NCI-H82 treated with DMSO at 0.1 percent for 48 hours (cell line): ENCODE results near the gene ROBO1.
"Not testable (repeated sequence)": the region's sequence is repeated elsewhere in the genome, so short reads cannot be mapped to it uniquely, and the experiment has no call there.

Experiments used
- DNase-seq: peaks from one replicate; lab custom pipeline; 2025; ENCODE audit not compliant: unreplicated experiment; lab: John Stamatoyannopoulos, UW

The ROBO1 gene

DNA sequence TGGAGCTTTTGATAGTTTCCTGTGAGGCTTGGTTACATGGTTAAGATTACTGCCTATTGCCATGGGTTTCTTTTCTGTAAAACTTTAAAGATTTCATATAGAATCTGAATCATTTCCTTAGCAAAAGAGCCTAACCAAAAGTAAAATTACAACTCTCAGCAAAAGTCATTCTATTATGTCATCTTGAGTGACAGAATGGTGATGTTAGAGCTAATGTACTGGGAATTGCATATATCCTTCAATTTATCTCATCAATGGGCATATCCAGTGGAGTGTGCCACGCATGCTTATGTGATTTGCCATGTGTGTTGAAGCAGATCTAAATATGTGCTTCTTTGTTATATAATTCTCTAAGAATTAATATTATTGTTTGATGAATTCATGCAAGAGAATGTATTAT lies 212.1 kb downstream of the ROBO1 start:
- DNase-seq, result no peak

DNA sequence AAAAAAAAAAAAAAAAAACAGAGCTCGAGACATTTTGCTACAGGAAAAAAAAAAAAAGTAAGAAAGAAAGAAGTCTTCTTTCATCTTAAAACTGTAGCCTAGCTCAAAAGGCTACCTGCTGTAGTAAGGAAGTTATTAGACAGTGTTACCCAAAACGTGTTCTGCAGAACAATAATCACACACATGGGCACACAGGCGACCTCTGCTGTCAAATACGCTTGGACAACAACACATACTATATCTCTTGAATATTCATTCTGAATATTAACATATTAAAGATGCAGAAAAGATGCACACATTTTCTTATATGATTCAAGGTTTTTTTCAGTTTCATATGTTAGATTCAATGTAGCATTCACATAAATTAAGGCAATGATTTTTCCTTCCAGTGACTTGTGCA lies 215.8 kb downstream of the ROBO1 start:
- DNase-seq, result no peak

DNA sequence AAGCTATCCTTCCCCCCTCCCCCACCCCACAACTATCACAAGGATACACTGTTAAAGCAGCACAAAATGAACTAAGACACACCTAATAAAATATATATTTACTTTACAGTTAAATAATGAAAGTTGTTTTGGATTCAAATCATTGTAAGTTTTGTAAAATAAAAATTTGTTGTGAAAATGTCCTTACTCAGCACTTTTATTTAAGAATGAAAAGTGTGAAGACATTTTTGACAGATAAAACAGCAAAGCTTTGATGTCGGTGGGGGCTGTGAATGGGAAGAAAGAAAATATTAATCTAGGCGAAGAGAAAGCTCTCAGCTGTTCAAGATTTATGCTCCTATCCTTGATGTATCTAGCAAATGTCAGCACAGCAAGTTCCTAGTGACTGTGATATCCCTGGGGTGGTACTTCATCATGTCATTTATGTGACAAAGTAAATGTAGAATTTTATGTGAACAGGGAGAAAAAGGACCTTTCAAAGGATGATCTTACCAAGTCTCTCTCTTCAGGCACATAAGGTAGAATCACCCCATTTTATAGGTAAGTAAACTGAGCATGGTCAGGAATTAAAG lies 216.4 kb downstream of the ROBO1 start:
- DNase-seq, result no peak

- no peak for DNase-seq
Observed at GRCh38 chr3:79543218-79543982, 224.4 kb downstream of the ROBO1 start.

- no peak for DNase-seq
Observed at GRCh38 chr3:79534727-79535126, 233.1 kb downstream of the ROBO1 start.

DNA sequence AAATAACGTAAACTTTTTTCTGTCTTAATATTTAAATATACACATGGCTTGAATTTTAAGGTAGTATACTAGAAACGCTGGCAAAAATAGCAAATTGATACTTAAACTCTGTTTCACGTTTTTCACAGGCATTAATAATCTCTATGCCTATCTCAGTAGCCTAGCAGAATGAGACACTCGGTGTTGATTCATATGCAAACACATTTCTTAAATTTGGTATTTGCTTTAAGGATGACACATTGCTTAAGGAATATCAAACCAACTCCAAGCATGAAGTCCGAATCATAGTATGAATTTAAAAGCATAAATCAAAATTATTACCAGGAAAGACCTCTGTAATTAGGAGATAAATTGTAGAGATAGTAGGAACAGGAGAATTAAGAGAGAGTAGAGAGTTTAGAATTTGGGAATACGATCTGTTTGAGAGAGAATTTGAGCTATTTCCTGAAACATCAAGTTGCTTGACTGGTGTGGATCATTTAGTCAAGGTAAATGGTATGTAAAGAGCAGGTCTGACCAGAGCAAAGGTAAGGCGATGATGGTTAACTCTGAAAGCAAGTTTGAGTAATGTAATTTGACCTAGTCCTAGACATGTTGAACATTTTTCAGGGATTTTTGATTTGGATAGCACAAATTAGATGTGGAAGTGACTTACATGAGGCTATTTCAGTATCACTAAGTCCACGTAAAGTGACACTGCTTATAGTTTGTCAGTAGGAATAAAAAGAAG lies 236.1 kb downstream of the ROBO1 start:
- no peak for DNase-seq

- DNase-seq, result peak; percentile 15
Observed at GRCh38 chr3:79521221-79521848, 246.5 kb downstream of the ROBO1 start.

DNA sequence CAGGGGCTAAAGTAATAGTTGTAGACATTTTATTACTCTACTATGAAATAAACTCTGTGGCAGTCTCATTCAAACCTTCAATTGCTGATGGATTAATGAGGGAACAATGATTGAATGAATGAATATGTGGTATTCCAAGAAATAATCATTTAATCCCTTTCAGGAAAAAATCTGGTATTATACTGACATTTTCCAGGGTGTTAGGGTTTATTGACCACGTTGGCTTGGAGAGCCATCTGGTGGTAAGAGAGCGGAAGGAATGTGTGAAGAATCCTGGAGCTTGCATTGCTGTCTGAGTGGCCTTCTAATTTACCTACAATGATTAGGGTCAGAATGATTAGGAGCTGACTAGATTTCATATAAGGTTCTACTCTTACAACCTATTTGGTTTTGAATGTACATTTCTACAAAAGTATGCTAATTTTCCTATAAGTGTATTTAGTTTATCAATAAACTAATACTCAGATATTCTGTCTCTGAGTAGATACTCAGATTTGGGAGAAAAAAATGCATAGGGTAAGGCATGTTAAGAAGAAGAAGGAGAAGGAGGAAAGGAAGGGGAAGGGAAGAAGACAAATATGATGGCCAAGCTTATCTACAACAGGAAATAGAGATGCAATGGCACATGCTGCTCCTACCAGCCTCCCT lies 249.9 kb downstream of the ROBO1 start:
- DNase-seq, result peak; percentile 22

DNA sequence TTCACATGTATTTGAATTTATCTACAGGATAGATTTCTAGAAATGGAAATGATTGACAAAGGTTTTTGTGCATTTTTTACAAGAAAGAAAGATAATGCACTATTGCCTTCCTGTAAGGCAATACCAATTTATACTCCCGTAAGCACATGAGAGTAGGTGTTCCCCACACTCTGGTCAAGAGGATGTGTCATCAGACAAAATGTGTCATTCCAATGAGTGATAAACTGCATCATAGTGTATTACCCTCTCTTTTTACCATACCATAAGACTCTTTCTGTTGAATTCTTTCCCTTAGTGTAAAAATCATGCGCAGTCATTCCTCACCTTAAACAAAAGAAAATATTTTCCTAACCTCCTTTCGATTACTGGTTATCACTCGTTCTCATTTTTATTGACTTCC lies 251.0 kb downstream of the ROBO1 start:
- DNase-seq, result no peak

- DNase-seq, result no peak
Observed at GRCh38 chr3:79515072-79515471, 252.7 kb downstream of the ROBO1 start.

- DNase-seq, result no peak
Observed at GRCh38 chr3:79514069-79514468, 253.7 kb downstream of the ROBO1 start.

DNA sequence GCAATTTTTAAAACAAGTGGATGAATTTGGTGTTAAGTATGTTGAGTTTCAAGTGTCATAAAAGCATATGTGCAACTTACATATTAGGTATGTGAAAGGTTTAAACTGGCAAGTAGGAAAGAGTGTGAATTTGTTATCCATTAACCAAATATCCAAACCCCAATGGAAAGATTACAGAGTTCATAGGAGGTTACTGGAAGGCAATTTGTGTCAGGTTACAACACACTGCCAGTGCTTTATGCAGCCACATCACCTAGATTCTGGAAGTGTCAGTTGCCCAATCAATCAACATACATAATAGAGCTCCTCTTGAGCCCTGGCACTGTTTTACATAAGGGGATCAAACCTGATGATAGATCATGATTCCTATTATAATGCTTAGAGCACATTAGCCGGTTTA lies 261.0 kb downstream of the ROBO1 start:
- no peak for DNase-seq

DNA sequence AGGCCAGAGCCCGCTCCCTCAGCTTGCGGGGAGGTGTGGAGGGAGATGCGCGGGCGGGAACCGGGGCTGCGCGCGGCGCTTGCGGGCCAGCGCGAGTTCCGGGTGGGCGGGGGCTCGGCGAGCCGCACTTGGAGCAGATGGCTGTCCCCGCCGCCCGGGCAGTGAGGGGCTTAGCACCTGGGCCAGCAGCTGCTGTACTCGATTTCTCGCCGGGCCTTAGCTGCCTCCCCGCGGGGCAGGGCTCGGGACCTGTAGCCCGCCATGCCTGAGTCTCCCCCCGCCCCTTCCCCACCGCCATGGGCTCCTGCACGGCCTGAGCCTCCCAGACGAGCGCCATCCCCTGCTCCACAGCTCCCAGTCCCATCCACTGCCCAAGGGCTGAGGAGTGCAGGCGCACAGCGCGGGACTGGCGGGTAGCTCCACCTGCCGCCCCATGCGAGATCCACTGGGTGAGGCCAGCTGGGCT lies 265.5 kb downstream of the ROBO1 start:
- DNase-seq, result not testable (repeated sequence)

DNA sequence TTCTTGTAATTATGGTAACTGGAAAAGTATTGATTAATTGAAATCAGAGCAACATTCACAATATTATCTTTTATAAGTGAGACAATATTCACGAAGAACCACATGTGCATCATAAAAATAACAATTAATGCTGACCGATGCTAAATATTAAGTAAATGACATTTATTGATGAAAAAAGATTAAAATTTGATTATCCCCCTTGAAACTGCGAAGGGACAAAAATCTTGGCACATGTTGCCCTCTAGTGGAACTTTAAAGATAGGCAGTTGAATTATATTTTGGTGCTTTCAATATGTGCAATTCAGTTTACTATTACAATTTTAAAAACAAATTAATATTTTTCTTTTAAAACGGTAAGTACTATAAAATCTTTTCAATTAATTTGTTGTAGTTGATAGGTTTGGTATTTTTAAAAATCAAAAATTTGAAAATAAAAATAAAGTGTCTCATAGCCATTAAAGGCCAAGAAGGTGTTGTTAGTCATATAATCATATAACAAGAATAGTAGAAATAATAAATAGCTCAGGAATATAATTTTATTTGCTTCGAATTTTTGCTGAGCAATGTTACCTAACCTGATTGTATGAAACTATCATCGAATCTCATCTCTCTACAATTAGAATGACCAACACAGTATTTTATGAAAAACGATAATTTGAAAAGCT lies 270.2 kb downstream of the ROBO1 start:
- peak; percentile 2 for DNase-seq

- no peak for DNase-seq
Observed at GRCh38 chr3:79491029-79491641, 276.7 kb downstream of the ROBO1 start.

DNA sequence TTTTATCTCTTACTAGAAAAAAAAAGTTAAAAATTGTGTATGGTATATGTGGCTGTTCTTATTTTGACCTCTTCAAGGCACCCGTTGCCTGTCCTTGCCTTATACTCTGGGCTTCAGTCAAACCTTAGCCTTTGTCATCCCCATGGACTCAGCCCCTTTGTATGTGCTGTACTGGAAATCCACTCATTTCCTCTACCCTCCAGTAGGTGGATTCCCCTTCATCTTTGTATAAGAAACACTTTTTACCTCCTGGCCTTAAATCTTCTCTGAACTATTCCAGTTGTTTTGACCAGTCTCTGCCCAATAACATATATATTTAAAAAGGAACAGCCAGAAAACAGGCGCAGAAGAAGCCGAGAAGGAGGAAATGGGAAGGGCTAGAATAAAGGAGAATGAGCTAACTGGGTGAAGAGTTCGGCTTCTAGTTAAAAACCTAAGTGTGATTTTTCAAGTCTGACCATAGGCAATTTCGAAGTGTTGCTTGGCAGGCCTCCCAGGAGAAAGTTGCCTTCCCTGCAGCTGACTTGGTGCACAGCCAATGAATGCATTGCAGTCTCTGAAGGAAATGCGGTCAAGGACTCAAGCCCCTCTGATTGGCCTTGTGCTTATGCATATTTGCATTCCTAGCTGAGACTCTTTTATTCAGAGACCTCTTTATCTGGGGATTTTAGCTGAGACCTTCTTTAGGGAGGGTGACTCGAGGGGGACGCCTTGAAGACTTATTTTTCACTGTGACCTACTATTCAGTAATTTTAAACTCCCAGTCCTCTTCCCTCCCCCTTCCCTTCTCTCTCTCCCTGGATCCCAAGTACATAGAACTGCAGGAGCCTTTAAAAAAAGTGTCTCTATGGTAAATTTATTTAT lies 277.4 kb downstream of the ROBO1 start:
- DNase-seq, result no peak

GRCh38 chr3:79488407-79488806 lies 279.4 kb downstream of the ROBO1 start:
- no peak for DNase-seq

GRCh38 chr3:79480746-79481145 lies 287.1 kb downstream of the ROBO1 start:
- DNase-seq, result no peak

GRCh38 chr3:79478620-79479019 lies 289.2 kb downstream of the ROBO1 start:
- no peak for DNase-seq
